GM23248 (cell line): ENCODE data around the gene BCL2. TPM values are rescaled to one million over a fixed set of nuclear protein-coding genes. Genes with fewer than 3 reads are reported as not detected.
A peak's percentile ranks its signal among the peaks of the same experiment; 100 is the strongest.

Experiments
- DNase-seq: peaks from one replicate; pipeline ENCODE4 v3.0.0-alpha.2; 2015
- H2AFZ ChIP-seq: fragments of 200-600 bp; sonication (generic); 2 replicates; pipeline ENCODE4 v1.6.1; 2016; ENCODE audit warnings: antibody characterized with exemption
- H3F3A ChIP-seq: fragments of 200-600 bp; sonication (generic); 2 replicates; pipeline ENCODE4 v1.6.1; 2016; ENCODE audit warnings: mild to moderate bottlenecking, antibody characterized with exemption, mixed run types; ENCODE audit not compliant: insufficient read depth
- H3K27ac ChIP-seq: fragments of 200-600 bp; sonication (generic); 2 replicates; pipeline ENCODE4 v1.5.1; 2016; ENCODE audit warnings: mild to moderate bottlenecking
- H3K27me3 ChIP-seq: fragments of 200-600 bp; sonication (generic); replicated peaks from 2 replicates; pipeline ENCODE4 v1.6.1; 2016; ENCODE audit warnings: mild to moderate bottlenecking; ENCODE audit not compliant: insufficient read depth
- H3K36me3 ChIP-seq: fragments of 200-600 bp; sonication (generic); 2 replicates; pipeline ENCODE4 v1.6.1; 2016; ENCODE audit warnings: low read depth, mild to moderate bottlenecking
- H3K4me1 ChIP-seq: fragments of 200-600 bp; sonication (generic); 2 replicates; pipeline ENCODE4 v1.6.1; 2016; ENCODE audit warnings: mild to moderate bottlenecking; ENCODE audit not compliant: insufficient read depth
- H3K4me2 ChIP-seq: fragments of 200-600 bp; sonication (generic); one replicate; pipeline ENCODE4 v1.6.1; 2016; ENCODE audit warnings: mild to moderate bottlenecking; ENCODE audit not compliant: unreplicated experiment
- H3K4me3 ChIP-seq: fragments of 200-600 bp; sonication (generic); 2 replicates; pipeline ENCODE4 v1.5.1; 2016; ENCODE audit warnings: mild to moderate bottlenecking
- H3K79me2 ChIP-seq: fragments of 200-600 bp; sonication (generic); 2 replicates; pipeline ENCODE4 v1.6.1; 2016; ENCODE audit warnings: mild to moderate bottlenecking; ENCODE audit not compliant: insufficient read depth
- H3K9ac ChIP-seq: fragments of 200-600 bp; sonication (generic); 2 replicates; pipeline ENCODE4 v1.6.1; 2016; ENCODE audit warnings: mild to moderate bottlenecking
- H3K9me2 ChIP-seq: fragments of 200-600 bp; sonication (generic); 2 replicates; pipeline ENCODE4 v1.6.1; 2016; ENCODE audit warnings: mixed run types, mild to moderate bottlenecking, moderate library complexity; ENCODE audit not compliant: insufficient read depth
- H3K9me3 ChIP-seq: fragments of 200-600 bp; sonication (generic); one replicate; pipeline ENCODE4 v1.6.1; 2017; ENCODE audit warnings: low read depth
- H4K20me1 ChIP-seq: fragments of 200-600 bp; sonication (generic); 2 replicates; pipeline ENCODE4 v1.6.0; 2016; ENCODE audit not compliant: insufficient read depth
- EZH2 ChIP-seq: fragments of 200-600 bp; sonication (generic); IDR thresholded peaks from 2 replicates; pipeline ENCODE4 v1.6.1; 2018; ENCODE audit warnings: antibody characterized with exemption, mild to moderate bottlenecking; ENCODE audit not compliant: insufficient read depth, poor library complexity, severe bottlenecking
- EZH2phosphoT487 ChIP-seq: fragments of 200-600 bp; sonication (generic); IDR thresholded peaks from 2 replicates; pipeline ENCODE4 v1.6.1; 2018; ENCODE audit warnings: antibody characterized with exemption, moderate library complexity, mild to moderate bottlenecking, low read depth; ENCODE audit not compliant: insufficient read depth
- WGBS, 2 experiments: methylation state at CpG; one replicate each; pipeline ENCODE4 v1.1.6; 2015 to 2017; ENCODE audit warnings: low lambda C conversion rate in 2 of 2, low coverage in 1 of 2; ENCODE audit errors: missing lambda C conversion rate in 2 of 2; 5-methylcytosine and 5-hydroxymethylcytosine counted together
- in situ Hi-C: fragments of 300-500 bp; cut with MboI; formaldehyde crosslinking; loops from 2 replicates; pipeline ENCODE4 v1.15.0; 2020
- polyA plus RNA-seq: library from polyadenylated mRNA; unstranded; fragments of >200 nt; fragmentation: Nextera tagmentation; extraction: Ambion mirVana; gene quantifications from 2 replicates; pipeline ENCODE4 v1.2.1, GENCODE V29; 2016
- total RNA-seq: library from RNA; depleted of rRNA; stranded (reverse); fragments of >200 nt; shearing (Covaris generic); gene quantifications from 2 replicates; pipeline ENCODE4 v1.2.3, GENCODE V29; 2014

BCL2 gene
- total and polyA plus RNA-seq, 2 experiments from 2014 or later = 0.30 to 1.5 TPM

DNA sequence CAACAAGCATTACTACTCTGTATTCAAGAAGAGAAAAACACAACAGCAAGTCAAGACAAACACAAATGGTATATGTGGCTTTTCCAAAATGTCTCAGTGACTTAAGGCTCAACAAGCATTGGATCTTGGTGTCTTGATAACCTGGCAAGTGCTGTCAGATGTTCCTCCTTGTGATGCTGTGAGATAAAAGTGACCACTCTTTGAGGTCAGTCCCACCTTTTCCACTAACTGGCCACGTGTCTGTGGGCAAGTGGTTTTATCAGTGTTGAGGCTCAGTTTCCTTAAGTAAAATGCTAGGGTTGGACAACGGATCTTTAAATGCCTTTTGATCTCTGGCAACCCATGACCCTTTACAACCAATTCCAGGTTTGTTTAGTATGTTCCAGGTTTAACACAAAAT is 98.7 kb downstream of the BCL2 start:
- in situ Hi-C loops = no loop called here
- WGBS, 2 experiments = 29 to 43% methylated on average over 2 of the region's 2 CpGs
- Histone ChIP-seq H4K20me1 (no peaks in the 10 kb centered on the region), H2AFZ (no peak overlapping the region), H3K36me3 (no peaks in the 10 kb centered on the region), H3K9me2 (no peaks in the 10 kb centered on the region), H3K27me3 (no peaks in the 10 kb centered on the region), H3K4me2 (no peak overlapping the region), H3K27ac (no peak overlapping the region), H3F3A (no peaks in the 10 kb centered on the region), H3K4me3 (no peak overlapping the region), H3K79me2 (no peaks in the 10 kb centered on the region), H3K9me3 (no peaks in the 10 kb centered on the region), H3K9ac (no peak overlapping the region), H3K4me1 (no peaks in the 10 kb centered on the region)
- TF ChIP-seq EZH2 = no peak
- no peak for TF ChIP-seq EZH2phosphoT487
- no peak for DNase-seq

GRCh38 chr18:63218472-63218871 is 101.1 kb downstream of the BCL2 start:
- Histone ChIP-seq H3K9me3 (no peaks in the 10 kb centered on the region), H3K27ac (no peak overlapping the region), H3K79me2 (no peaks in the 10 kb centered on the region), H3F3A (no peaks in the 10 kb centered on the region), H4K20me1 (no peaks in the 10 kb centered on the region), H3K36me3 (no peaks in the 10 kb centered on the region), H3K4me3 (no peak overlapping the region), H2AFZ (no peak overlapping the region), H3K9ac (no peak overlapping the region), H3K27me3 (no peaks in the 10 kb centered on the region), H3K4me2 (no peak overlapping the region), H3K4me1 (no peaks in the 10 kb centered on the region), H3K9me2 (no peaks in the 10 kb centered on the region)
- DNase-seq = no peak
- in situ Hi-C loops = no loop called here
- TF ChIP-seq EZH2 = no peak
- no peak for TF ChIP-seq EZH2phosphoT487

- Histone ChIP-seq H3F3A (no peaks in the 10 kb centered on the region), H3K79me2 (no peaks in the 10 kb centered on the region), H3K4me2 (peak overlapping the region; percentile 27), H3K36me3 (no peaks in the 10 kb centered on the region), H3K9me3 (no peaks in the 10 kb centered on the region), H3K4me3 (peak overlapping the region; percentile 27), H3K27ac (no peak overlapping the region), H2AFZ (peak overlapping the region; percentile 51), H3K4me1 (no peaks in the 10 kb centered on the region), H3K9ac (no peak overlapping the region), H3K27me3 (no peaks in the 10 kb centered on the region), H4K20me1 (no peaks in the 10 kb centered on the region), H3K9me2 (no peaks in the 10 kb centered on the region)
- in situ Hi-C loops = no loop called here
- peak; percentile 9 for DNase-seq
- 12 to 18% methylated on average over 9 of the region's 9 CpGs for WGBS, 2 experiments
- TF ChIP-seq EZH2phosphoT487 = no peak
- no peak for TF ChIP-seq EZH2
Measured at GRCh38 chr18:63216516-63217311, 102.9 kb downstream of the BCL2 start.

DNA sequence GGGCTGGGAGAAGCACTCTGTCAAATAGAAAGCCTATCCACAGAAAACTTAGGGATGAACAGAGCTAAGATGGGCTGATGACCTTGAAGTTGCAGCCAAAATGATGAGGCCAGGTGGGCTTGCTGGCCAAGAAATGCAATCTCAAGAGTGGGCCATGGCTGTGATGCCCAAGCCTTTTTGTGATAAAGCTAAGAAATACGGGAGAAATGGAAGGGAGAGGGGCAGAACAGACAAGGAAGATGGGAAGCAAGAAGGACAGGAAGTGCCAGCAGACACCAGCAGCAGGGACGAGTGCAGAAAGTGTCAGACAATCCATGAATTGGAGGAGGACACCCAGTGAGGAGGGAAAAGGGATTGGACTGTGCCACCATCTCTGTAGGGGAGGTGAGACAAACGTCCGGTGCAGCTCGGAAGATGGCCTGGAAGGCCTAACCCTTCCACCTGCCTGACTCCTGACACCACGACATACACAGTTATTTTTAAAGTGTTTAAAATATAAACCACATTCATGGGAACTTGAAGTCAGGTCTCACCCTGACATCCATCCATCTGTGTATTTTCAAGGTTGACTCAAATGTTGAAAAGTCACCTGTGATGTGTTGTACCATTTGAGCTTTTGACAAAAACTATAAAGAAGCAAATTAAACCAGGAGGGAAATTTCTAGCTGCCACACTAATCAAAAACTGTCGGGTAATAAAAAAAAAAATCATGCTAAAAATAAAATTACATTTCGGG is 105.5 kb downstream of the BCL2 start:
- TF ChIP-seq EZH2 = no peak
- TF ChIP-seq EZH2phosphoT487 = no peak
- H3K4me2 ChIP-seq = no peak overlapping the region
- H3K4me1 ChIP-seq = no peaks in the 10 kb centered on the region
- WGBS, 2 experiments = 91 to 95% methylated on average over 8 of the region's 8 CpGs
- in situ Hi-C loops = no loop called here
- no peak overlapping the region for H3K9ac ChIP-seq
- H3K9me3 ChIP-seq = no peaks in the 10 kb centered on the region
- no peak overlapping the region for H2AFZ ChIP-seq
- no peaks in the 10 kb centered on the region for H3K36me3 ChIP-seq
- H3K9me2 ChIP-seq = no peaks in the 10 kb centered on the region
- H4K20me1 ChIP-seq = no peaks in the 10 kb centered on the region
- no peaks in the 10 kb centered on the region for H3K79me2 ChIP-seq
- no peak overlapping the region for H3K4me3 ChIP-seq
- no peak for DNase-seq
- H3F3A ChIP-seq = no peaks in the 10 kb centered on the region
- H3K27ac ChIP-seq = no peak overlapping the region
- H3K27me3 ChIP-seq = no peaks in the 10 kb centered on the region
